Measurements from ENCODE around the gene TULP4.

The TULP4 gene

GRCh38 chr6:158558415-158559306 lies 246.4 kb downstream of the TULP4 start:
- no peak for DNase-seq (ENCODE audit: low read depth in 3 of 3)

- DNase-seq (ENCODE audit: low read depth in 3 of 3), result no peak
Measured at GRCh38 chr6:158559338-158559894, 247.2 kb downstream of the TULP4 start.

DNA sequence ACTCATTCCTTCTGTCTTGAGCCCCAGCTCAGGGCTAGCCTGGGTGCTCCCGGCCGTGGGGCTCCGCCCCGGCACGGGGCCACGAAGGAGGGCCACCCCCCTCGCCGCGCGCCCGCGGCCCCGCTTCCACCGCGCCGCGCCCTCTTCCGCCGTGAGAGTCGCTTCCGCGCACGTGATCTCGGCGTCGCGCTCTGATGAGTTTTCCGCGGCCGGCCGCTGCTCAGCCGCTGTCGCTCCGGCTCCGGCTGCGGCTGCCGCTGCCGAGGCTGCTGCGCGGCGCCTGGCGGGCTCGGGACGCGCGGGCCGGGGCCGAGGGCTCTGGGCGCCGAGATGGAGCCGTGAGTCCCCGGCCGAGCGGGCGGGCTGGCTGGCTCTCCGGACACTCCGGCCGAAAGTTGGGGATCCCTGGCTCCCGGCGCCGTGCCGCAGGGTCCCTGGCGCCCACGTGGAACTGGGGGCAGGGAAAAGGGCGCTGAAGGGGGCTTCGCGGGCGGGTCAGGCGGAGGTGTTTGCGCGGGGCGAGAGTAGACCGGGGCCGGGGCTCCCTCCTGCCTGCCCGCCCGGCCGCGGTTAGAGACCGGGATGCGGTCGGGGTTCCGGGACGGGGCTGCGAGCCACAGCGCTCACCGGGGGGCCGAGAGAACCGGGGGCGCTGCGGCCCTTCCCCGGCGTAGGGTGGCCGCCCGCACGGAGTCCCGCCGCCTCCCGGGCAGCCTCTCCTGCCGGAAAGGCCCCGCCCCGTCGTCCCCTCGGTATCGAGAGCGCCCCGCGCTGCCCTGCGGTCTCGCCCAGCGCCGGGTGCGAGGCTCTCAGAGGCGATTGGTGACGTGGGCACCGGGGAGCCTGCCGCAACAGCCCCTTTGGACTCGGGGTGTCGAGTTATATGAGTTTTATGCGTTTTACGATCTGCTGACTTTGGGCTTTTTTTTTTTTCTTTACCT lies 247.9 kb downstream of the TULP4 start, which contains the start of gene TMEM181:
TMEM181 (plus strand) TSS at position 197 of the 941 bp plus-strand sequence; CDS start at position 331, 134 bp downstream.
- peak; percentile 69 to 79 (median 71) for DNase-seq (ENCODE audit: low read depth in 3 of 3)

DNA sequence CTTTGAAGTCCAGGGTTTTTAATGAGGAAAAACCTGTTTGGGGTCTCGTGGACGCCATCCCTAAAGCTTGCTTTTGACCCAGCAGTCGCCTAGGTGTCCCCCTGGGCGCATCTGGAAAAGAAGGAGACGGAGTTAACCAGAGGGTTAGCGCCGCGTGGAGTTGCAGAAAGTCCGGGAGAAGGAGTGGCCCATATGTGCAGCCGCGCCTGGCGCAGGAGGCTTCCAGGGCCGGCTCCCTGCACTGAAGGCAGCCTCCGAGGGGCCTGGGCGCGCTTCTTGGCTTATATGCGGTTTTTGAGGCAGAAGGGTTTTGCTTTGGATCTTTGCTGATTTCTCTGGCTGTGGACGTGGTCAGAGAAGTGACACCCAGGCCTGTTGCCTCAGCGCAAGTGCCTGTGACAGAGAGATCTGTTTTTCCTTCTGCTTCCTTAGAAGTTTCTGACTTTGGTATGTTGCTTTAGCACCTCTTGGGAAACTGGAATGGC lies 248.6 kb downstream of the TULP4 start:
- DNase-seq (ENCODE audit: low read depth in 3 of 3), result no peak

Measured in stimulated activated CD4-positive, alpha-beta T cell treated with anti-CD3 and anti-CD28 coated beads, TNF-alpha, amount 100 ng/mL, for 48 hours (primary cell).